Inflammatory macrophage treated with lipopolysaccharide for 4 hours (primary cell): ENCODE results near the gene PRDM9.
"Not testable (repeated sequence)": the region's sequence is repeated elsewhere in the genome, so short reads cannot be mapped to it uniquely, and the experiment has no call there.

ENCODE experiments used
- DNase-seq: peaks from one replicate; pipeline ENCODE4 v3.0.0-alpha.2; 2020

PRDM9 gene

GRCh38 chr5:23507278-23507685 lies at the start of gene PRDM9:
TSS of gene PRDM9 (plus strand) at chr5:23507609. CDS start at chr5:23509034, 1,425 bp downstream.
- no peak for DNase-seq

DNA sequence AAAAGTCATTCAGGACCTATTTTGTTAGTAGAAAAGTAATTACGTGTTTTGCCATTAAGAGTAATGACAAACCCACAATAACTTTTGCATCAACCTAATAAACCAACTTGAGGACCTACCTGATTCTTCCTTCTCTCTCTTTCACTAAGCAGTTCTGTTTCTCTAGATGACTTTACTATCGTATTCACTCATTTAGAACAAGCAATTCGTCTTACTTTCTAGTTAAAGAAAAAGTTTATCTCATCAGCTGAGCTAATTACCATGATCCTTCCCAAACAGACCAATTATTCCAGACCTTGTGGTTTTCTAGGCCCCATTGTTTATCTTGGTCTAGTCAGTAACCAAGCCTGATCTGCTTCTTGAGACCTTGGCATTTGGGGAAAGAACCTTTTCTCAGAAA lies 49.6 kb upstream of the PRDM9 start:
- no peak for DNase-seq

GRCh38 chr5:23459214-23459613 lies 48.2 kb upstream of the PRDM9 start:
- no peak for DNase-seq

GRCh38 chr5:23461576-23461975 lies 45.8 kb upstream of the PRDM9 start:
- no peak for DNase-seq

DNA sequence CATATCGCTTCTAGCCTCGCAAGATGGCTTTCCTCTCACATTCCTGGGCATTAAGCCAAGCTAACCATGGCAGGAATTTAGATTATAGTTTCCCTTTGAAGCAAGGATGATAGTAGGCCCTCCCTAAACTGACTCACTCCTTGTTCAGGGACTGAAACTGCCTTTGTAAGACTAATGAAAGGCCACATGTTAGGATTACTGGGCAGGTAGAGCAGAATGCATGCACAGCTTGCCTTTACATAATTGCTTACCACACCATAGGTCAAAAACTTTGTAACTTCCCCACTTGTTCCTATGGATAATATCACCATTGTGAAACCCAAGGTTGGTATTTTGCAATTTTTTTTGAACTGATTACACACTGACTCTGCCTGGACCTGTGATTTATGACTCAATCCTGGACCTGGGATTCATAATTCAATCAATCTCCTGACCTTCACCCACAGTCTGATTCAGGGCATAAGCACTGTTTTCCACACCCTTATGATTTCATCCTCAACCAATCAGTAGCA lies 41.0 kb upstream of the PRDM9 start:
- DNase-seq = no peak

DNA sequence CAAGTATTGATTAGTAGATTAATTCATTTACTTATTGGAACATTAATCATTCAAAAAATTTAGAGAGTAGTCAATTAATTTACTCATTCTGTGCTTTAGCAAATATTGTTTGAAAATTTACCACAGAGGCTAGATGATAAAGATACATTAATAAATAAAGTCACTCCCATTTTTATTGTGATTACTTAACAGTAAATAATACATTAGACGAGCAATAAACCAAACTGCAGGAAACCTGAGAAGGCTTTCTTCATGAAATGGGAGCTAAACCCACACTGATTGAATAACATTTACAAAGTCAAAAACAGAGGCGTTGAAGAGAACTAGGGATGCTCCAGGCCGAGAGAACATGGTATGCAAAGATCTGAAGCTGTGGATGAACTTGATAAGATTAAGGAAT lies 38.8 kb upstream of the PRDM9 start:
- no peak for DNase-seq

- DNase-seq = no peak
Measured at GRCh38 chr5:23473915-23474314, 33.5 kb upstream of the PRDM9 start.

DNA sequence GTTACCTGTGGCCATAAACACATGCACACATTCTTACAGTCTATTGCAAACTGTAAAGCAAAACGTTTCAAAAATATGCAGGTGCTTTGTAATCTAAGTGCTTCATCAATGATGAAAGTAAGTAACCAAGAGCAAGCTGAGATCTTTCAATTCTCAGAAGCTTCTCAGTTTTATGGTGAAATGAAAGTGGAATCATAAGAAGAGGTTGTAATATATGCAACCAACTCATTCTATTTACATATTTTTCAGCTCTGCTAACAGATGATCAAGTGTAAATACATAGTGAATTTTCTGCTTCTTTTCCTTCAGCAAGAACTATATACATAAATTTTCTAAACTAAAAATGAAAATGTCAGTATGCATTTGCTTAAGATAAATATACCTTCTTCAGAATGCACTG lies 33.1 kb upstream of the PRDM9 start:
- no peak for DNase-seq

DNA sequence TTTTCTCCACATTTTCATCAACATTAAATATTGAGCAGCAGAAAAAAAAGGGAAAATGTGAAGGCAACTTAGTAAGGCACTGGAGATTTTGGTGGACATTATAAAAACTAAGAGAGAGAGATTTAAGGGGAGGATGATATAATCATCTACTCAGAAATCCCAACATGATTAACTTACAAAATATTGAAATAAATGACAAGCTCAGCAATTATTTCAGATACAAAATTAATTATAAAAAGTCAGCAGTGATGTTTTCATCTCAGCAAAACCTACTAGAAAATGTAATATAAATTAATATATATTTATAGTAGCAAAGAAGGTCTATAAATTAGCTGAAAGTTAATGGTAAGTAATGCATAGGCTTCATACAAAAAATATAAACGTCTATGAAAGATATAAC lies 30.8 kb upstream of the PRDM9 start:
- DNase-seq = no peak

GRCh38 chr5:23482642-23483041 lies 24.8 kb upstream of the PRDM9 start:
- no peak for DNase-seq

- no peak for DNase-seq
Measured at GRCh38 chr5:23483090-23483489, 24.3 kb upstream of the PRDM9 start.

DNA sequence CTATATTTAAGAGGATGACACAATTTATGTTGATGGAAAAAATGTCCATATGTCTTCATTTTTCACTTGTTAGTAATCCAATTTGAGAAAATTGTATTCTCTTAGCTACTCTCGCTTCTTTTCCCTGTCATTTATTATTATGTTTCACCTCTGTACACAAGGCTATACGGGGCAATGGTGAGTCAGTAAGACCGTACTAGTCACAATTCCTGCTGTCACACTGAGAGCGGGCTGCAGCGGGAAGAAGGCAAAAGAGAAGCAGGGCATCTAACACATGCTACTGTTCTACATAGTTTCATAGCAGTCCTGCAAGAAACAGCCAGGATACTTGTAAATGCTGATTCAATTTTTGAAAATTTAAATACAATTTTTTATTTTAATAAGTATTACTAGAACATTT lies 23.3 kb upstream of the PRDM9 start:
- DNase-seq = no peak

DNA sequence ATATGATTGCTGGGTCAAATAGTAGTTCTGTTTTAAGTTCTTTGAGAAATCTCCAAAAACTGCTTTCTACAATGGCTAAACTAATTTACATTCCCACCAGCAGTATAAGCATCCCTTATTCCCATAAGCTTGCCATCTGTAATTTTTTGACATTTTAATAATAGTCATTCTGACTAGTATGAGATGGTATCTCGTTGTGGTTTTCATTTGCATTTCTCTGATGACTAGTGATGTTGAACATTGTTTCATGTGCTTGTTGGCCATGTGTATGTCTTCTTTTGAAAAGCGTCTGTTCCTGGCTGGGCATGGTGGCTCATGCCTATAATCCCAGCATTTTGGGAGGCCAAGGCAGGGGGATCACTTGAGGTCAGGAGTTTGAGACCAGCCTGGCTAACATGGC lies 21.2 kb upstream of the PRDM9 start:
- DNase-seq = not testable (repeated sequence)

DNA sequence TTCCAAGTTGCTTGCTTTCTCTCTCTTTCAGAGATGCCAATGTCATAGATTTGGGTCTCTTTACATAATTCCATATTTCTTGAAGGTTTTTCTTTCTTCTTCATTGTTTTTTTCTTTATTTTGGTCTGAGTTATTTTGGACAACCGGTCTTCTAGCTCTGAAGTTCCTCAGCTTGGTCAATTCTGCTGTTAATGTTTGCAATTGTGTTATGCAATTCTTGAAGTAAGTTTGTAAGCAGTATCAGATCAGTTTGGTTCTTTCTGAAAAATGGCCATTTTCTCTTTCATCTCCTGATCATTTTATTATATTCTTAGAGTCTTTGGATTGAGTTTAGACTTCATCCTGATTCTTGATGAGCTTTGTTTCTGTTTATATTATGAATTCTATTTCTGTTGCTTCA lies 16.4 kb upstream of the PRDM9 start:
- DNase-seq = no peak

DNA sequence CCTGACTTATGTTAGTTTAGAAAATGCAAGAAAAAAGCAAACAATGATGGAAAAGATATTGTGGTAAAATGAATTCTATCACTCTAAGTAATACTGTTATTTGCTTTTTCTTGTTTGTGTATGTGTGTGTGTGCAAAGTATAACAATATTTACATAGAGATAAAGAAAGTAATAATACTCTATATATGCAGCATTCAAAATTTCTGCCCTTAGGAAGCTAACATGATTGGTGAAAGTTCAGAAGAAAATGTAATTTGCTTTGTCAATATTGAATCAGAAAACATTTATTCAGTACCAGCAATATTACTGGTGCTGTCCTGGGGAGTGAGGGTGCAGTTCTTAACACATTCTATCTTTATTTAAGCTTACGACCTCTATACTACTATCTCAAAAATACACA lies 12.9 kb upstream of the PRDM9 start:
- no peak for DNase-seq

DNA sequence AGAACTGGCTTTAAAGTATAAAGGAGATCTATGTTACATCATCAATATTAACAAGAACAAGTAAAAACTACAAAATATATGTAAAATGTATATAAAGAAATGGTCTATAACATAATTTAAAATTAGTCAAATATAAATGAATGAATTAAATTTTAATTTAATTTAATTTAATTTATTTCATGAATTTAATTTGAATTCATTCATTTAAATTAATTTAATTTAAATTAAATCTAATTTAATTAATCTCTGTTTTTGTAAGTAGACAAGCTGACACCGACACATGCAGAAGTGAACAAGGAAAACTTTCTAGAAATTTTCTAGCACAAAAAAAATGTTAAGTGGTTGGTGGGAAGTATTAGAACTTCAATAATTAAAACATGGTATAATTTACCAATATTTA lies 10.8 kb upstream of the PRDM9 start:
- DNase-seq = no peak

DNA sequence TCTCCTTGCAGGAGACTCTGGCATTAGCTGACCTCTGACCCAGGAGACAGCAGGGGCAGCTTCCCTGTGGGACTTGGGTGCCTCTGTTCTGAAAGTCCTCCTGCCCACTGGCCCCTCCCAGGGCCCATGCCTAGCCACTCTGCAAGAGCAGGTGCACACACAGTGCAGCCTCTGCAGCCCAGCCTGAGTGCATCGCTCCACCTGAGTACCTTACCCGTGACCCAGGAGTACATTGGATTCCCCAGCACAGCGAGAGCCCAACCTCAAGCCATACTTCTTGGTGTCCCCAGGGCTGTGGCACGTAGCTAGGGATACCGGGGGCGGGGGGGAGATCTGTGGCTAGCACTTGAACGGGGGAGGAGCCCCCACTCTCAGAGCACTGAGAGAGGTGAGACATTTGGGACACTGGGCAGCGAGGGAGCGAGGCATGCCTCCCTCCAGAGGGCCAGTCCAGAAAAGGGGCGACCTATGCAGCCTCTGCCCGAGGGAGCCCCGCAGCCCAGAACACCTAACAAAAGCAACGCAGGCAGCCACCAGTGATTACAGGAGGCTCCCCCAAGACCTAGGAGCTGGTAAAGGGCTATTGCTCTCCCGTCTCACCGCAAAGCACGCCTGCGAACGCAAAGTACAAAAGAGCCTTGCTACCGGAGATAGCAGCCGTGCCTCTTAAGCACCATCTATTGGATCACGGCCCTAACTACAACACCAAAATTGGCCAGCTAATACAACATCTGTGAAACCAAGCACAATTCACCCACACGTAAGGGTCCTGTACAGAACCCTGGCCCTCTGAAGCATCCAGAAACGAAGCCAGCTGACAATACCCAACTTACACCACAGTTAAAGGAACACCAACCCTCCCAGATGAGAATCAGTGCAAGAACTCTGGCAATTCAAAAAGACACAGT lies 826 bp upstream of the PRDM9 start:
- DNase-seq = no peak

DNA sequence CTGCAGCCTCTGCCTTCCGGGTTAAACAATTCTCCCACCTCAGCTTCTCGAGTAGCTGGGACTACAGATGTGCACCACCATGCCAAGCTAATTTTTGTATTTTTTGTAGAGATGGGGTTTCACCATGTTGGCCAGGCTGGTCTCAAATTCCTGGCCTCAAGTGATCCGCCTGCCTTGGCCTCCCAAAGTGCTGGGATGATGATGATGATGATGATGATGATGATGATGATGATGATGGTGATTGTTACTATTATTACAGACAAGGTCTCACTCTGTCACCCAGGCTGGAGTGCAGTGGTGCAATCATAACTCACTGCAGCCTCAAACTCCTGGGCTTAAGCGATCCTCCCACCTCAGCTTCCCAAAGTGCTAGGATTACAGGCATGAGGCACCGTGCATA lies 3.0 kb downstream of the PRDM9 start:
- DNase-seq = not testable (repeated sequence)

DNA sequence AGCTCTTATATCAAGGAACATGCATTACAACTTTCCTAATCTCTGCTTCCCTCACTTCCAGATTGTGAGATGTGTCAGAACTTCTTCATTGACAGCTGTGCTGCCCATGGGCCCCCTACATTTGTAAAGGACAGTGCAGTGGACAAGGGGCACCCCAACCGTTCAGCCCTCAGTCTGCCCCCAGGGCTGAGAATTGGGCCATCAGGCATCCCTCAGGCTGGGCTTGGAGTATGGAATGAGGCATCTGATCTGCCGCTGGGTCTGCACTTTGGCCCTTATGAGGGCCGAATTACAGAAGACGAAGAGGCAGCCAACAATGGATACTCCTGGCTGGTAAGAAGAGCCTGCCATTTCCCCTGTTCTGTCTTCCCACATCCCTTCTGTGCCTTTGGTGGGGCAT lies 15.1 kb downstream of the PRDM9 start:
- no peak for DNase-seq

GRCh38 chr5:23523031-23523430 lies 15.6 kb downstream of the PRDM9 start:
- DNase-seq = no peak

DNA sequence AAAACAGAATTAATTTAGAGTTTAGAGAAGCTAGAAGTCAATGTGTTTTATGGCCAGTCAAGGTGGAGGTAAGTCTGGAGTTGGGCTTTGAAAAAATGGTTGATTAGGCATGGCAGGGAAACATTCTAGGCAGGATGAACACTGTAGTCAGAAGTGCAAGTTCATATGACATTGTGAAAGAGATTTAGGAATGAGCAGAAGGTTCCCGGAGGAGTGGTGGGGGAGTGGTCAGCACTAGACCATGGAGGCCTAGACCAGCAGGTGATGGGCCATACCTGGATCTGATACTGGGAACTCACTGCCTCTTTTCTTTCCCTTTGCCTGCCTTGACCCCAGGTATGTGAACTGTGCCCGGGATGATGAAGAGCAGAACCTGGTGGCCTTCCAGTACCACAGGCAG lies 16.6 kb downstream of the PRDM9 start:
- no peak for DNase-seq

DNA sequence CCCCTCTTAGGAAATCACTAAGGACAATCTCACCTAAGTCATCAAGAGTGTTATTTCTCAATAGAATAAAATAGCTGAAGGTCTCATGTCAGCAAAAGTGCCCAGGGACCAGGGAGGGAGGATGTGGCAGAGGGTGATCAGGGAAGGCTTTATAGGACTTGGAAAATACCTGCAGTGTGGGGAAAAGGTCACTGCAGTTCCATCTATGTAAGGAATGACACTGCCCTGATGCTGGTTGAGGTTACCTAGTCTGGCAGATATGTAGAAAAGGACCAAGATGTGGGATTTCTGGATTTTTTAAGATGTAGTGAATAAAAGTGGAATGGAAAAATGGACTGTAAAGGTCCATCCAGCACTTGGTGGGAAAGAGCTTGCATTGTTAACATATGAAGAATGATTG lies 18.3 kb downstream of the PRDM9 start:
- DNase-seq = no peak

- not testable (repeated sequence) for DNase-seq
Measured at GRCh38 chr5:23526616-23527015, 19.2 kb downstream of the PRDM9 start.

- DNase-seq = not testable (repeated sequence)
Measured at GRCh38 chr5:23527216-23527920, 20.0 kb downstream of the PRDM9 start.
